Right lobe of liver (tissue), 4 donors: ENCODE measurements around the gene SFXN1.

ENCODE experiments used
- POLR2A ChIP-seq: fragments of 450-650 bp; IDR thresholded peaks from one replicate; pipeline ENCODE4 v1.6.1; 2017; ENCODE audit warnings: antibody characterized with exemption, mild to moderate bottlenecking
- TF ChIP-seq, protein P1 (sequence below), 4 donors: fragments of 200-600 bp in 3 of 4; fragments of 450-650 bp in 1 of 4; IDR thresholded peaks; one replicate each; pipeline versions ENCODE4 v1.5.1 to v1.8.0; 2016 to 2022; ENCODE audit warnings: antibody characterized with exemption in 4 of 4, mild to moderate bottlenecking in 2 of 4
- donor health status: DM: no; HTN: no; CAD: no.
- donor health status: DM: no; HTN: no; CAD: no.
- donor health status: DM: no; HTN: yes; CAD: no.

DNA sequence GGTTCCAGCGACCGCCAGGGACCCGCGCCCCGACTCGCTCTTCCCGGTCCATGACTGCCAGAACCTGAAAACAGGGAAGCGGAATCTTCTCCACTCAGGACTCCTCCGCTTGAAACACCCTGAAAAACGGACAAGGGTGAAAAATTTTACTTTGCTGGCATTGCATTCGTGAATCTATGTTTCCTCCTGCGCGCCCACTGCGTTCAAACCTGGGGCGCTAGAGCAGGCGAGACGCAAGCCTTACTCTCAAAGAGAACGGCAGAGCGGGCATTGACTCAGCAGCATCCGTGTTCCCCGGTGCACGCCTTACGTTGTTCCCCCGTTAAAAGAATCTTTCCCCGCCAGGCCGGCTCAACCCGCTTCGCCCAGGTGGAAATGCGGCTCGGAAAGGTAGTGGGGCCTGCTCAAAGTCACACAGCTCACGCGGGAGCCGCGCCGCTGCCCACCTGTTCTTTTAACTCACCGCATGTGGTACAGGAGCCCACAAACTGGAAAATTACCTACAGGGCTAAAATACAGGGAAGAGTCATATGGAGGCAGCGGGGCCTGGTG, 33.4 kb upstream of the SFXN1 start:
- TF ChIP-seq, protein P1, sequence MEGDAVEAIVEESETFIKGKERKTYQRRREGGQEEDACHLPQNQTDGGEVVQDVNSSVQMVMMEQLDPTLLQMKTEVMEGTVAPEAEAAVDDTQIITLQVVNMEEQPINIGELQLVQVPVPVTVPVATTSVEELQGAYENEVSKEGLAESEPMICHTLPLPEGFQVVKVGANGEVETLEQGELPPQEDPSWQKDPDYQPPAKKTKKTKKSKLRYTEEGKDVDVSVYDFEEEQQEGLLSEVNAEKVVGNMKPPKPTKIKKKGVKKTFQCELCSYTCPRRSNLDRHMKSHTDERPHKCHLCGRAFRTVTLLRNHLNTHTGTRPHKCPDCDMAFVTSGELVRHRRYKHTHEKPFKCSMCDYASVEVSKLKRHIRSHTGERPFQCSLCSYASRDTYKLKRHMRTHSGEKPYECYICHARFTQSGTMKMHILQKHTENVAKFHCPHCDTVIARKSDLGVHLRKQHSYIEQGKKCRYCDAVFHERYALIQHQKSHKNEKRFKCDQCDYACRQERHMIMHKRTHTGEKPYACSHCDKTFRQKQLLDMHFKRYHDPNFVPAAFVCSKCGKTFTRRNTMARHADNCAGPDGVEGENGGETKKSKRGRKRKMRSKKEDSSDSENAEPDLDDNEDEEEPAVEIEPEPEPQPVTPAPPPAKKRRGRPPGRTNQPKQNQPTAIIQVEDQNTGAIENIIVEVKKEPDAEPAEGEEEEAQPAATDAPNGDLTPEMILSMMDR (IDR thresholded peaks at IDR 0.05) = no peak
- TF ChIP-seq POLR2A = no peak
